Thyroid gland (tissue), 4 donors: ENCODE measurements around the gene NDRG3.

Experiments
- POLR2A ChIP-seq, 2 donors: fragments of 450-650 bp; IDR thresholded peaks; one replicate each; pipeline ENCODE4 v1.6.1; 2017; ENCODE audit warnings: antibody characterized with exemption in 2 of 2, mild to moderate bottlenecking in 2 of 2, moderate library complexity in 1 of 2
- TF ChIP-seq, protein P1 (sequence below), 6 experiments: fragments of 200-600 bp in 3 of 6; fragments of 450-650 bp in 3 of 6; sonication (generic) in 3 of 6; IDR thresholded peaks; one replicate each; pipeline ENCODE4 v1.5.1; 2016 to 2019; ENCODE audit warnings: antibody characterized with exemption in 6 of 6, mild to moderate bottlenecking in 2 of 6, inconsistent platforms in 1 of 6, moderate library complexity in 1 of 6

DNA sequence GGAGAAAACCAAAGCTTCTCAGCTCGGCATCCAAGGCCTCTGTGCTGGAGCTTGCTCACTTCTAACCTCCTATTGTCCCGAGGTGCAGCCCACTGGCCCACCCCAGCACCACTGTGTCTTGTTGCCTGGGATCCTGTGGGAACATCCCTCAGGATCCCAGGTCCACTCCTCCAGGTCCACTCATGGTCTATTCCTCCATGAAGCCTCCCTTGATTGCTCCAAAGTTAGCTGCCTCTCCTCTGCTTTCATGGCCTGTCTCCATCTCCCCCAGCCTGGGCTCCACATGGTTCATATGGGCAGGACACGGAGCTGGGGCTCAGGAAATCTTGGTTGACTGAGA lies 113.8 kb downstream of the NDRG3 start:
- TF ChIP-seq POLR2A (IDR thresholded peaks at IDR 0.05), result no peak
- TF ChIP-seq, protein P1, sequence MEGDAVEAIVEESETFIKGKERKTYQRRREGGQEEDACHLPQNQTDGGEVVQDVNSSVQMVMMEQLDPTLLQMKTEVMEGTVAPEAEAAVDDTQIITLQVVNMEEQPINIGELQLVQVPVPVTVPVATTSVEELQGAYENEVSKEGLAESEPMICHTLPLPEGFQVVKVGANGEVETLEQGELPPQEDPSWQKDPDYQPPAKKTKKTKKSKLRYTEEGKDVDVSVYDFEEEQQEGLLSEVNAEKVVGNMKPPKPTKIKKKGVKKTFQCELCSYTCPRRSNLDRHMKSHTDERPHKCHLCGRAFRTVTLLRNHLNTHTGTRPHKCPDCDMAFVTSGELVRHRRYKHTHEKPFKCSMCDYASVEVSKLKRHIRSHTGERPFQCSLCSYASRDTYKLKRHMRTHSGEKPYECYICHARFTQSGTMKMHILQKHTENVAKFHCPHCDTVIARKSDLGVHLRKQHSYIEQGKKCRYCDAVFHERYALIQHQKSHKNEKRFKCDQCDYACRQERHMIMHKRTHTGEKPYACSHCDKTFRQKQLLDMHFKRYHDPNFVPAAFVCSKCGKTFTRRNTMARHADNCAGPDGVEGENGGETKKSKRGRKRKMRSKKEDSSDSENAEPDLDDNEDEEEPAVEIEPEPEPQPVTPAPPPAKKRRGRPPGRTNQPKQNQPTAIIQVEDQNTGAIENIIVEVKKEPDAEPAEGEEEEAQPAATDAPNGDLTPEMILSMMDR (IDR thresholded peaks at IDR 0.05), result no peak
